ENCODE results near the gene RBM47. TPM values are rescaled to one million over a fixed set of nuclear protein-coding genes. Genes with fewer than 3 reads are reported as not detected.
"Not testable (repeated sequence)": the region's sequence is repeated elsewhere in the genome, so short reads cannot be mapped to it uniquely, and the experiment has no call there.

The RBM47 gene
- total RNA-seq, 1 donor from 2014 or later: 41.1 TPM

DNA sequence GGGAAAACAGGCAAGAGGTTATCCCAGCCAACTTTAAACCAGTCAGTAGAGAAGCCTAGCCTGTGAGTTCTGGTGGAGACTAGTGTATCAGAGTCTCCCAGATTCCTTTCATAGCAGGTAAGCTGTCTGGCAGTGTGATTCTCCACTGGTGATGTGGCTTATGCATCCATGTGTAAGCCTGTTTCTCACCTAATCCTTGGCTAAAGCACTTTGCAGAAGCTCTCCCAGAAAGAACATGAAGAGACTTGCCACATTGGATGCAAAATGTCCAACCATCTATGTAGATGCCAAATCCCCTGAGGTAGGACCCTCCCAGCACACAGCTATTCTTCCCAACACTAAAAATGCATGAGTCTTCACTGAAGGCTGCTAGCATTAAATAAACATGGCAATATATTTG lies 182.8 kb downstream of the RBM47 start:
- DNase-seq (ENCODE audit: low read depth): no peak
- no peaks in the 10 kb centered on the region for H3K27me3 ChIP-seq (ENCODE audit: control insufficient read depth, insufficient read depth, low read length)
- no peaks in the 10 kb centered on the region for H3K36me3 ChIP-seq (ENCODE audit: control insufficient read depth, insufficient read depth, low read length)
- TF ChIP-seq, protein P1, sequence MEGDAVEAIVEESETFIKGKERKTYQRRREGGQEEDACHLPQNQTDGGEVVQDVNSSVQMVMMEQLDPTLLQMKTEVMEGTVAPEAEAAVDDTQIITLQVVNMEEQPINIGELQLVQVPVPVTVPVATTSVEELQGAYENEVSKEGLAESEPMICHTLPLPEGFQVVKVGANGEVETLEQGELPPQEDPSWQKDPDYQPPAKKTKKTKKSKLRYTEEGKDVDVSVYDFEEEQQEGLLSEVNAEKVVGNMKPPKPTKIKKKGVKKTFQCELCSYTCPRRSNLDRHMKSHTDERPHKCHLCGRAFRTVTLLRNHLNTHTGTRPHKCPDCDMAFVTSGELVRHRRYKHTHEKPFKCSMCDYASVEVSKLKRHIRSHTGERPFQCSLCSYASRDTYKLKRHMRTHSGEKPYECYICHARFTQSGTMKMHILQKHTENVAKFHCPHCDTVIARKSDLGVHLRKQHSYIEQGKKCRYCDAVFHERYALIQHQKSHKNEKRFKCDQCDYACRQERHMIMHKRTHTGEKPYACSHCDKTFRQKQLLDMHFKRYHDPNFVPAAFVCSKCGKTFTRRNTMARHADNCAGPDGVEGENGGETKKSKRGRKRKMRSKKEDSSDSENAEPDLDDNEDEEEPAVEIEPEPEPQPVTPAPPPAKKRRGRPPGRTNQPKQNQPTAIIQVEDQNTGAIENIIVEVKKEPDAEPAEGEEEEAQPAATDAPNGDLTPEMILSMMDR (IDR thresholded peaks at IDR 0.05; ENCODE audit: insufficient read depth, low read length, poor library complexity, severe bottlenecking): no peak
- no peak overlapping the region for H3K4me3 ChIP-seq (ENCODE audit: low read depth, low read length)

DNA sequence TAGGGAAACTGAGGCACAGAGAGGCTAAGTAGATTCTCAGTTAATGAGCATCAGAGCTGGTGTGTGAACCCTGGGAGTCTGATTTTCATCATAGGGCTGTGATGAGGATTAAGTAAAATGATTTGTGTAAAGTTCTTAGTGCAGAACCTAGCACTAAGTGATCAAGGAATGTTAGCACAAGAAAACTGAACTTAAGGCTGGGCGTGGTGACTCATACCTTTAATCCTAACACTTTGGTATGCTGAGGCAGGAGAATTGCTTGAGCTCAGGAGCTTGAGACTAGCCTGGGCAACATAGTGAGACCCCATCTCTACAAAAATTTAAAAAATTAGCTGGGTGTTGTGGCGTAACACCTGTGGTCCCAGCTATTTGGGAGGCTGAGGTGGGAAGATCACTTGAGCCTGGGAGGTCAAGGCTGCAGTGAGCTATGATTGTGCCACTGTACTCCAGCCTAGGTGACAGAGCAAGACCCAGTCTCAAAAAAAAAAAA lies 183.4 kb downstream of the RBM47 start:
- H3K36me3 ChIP-seq (ENCODE audit: control insufficient read depth, insufficient read depth, low read length); H3K4me3 ChIP-seq (ENCODE audit: low read depth, low read length); DNase-seq (ENCODE audit: low read depth); H3K27me3 ChIP-seq (ENCODE audit: control insufficient read depth, insufficient read depth, low read length): not testable (repeated sequence)

DNA sequence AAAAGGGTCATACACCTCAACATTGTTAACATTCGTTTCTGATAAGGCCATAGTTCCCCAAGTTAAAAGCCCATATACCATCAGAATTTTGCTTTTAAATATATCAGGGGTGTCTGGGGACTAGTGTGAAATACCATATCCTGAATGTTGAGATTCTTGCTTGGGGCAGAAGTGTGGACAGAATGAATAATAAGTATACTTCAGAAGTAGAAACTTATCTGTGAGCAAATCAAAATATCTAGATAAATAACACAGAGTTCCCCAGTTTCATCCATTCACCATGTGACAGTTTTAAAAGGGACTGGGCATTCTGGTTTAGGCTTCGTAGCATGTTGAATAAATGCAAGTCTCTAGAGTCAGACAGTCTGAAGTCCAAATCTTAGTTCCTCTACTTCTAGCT lies 184.0 kb downstream of the RBM47 start:
- Histone ChIP-seq H3K4me3 (ENCODE audit: low read depth, low read length) (no peak overlapping the region), H3K36me3 (ENCODE audit: control insufficient read depth, insufficient read depth, low read length) (no peaks in the 10 kb centered on the region), H3K27me3 (ENCODE audit: control insufficient read depth, insufficient read depth, low read length) (no peaks in the 10 kb centered on the region)
- no peak for DNase-seq (ENCODE audit: low read depth)
- TF ChIP-seq, protein P1 (IDR thresholded peaks at IDR 0.05; ENCODE audit: insufficient read depth, low read length, poor library complexity, severe bottlenecking): no peak

DNA sequence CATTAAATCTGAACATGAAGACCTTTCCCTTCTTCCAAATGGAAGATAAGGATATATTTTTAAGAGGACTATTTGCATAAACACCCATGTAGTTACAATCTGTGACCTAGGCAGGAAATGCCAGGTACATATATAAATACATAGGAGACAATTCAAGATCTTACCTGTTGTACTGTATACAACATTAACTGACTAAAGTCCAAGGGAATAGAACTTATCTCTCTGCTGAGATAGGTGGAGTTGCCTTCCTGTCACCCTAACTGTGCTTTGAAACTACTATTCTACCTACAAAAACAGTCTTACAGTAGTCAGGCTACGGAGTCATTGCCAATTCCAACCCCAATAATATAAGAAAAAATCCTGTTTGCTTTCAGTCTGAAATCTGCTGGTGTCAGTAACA lies 188.2 kb downstream of the RBM47 start:
- TF ChIP-seq, protein P1 (IDR thresholded peaks at IDR 0.05; ENCODE audit: insufficient read depth, low read length, poor library complexity, severe bottlenecking): no peak
- no peak for DNase-seq (ENCODE audit: low read depth)
- no peak overlapping the region for H3K4me3 ChIP-seq (ENCODE audit: low read depth, low read length)
- no peaks in the 10 kb centered on the region for H3K27me3 ChIP-seq (ENCODE audit: control insufficient read depth, insufficient read depth, low read length)
- H3K36me3 ChIP-seq (ENCODE audit: control insufficient read depth, insufficient read depth, low read length): no peaks in the 10 kb centered on the region

DNA sequence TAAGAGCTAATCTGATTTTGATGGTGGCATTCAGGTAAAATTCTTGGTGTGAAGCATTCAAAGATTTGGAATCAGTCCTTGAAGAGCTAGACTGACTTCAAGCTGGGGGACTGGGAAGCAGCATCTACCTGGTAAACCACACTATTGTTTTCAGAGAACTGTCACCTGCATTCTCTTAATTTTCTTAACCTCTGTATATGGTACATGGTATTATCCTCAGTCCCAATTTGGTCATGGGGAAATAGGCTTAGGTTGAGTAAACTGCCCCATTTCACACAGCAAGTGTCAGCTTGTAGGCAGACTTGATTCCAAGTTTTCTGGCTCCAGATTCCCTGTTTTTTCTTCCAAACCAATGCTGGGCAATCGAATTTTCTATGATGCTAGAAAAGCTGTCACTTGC lies 190.1 kb downstream of the RBM47 start:
- Histone ChIP-seq H3K4me3 (ENCODE audit: low read depth, low read length) (no peak overlapping the region), H3K27me3 (ENCODE audit: control insufficient read depth, insufficient read depth, low read length) (no peaks in the 10 kb centered on the region), H3K36me3 (ENCODE audit: control insufficient read depth, insufficient read depth, low read length) (no peaks in the 10 kb centered on the region)
- DNase-seq (ENCODE audit: low read depth): no peak
- TF ChIP-seq, protein P1 (IDR thresholded peaks at IDR 0.05; ENCODE audit: insufficient read depth, low read length, poor library complexity, severe bottlenecking): no peak

DNA sequence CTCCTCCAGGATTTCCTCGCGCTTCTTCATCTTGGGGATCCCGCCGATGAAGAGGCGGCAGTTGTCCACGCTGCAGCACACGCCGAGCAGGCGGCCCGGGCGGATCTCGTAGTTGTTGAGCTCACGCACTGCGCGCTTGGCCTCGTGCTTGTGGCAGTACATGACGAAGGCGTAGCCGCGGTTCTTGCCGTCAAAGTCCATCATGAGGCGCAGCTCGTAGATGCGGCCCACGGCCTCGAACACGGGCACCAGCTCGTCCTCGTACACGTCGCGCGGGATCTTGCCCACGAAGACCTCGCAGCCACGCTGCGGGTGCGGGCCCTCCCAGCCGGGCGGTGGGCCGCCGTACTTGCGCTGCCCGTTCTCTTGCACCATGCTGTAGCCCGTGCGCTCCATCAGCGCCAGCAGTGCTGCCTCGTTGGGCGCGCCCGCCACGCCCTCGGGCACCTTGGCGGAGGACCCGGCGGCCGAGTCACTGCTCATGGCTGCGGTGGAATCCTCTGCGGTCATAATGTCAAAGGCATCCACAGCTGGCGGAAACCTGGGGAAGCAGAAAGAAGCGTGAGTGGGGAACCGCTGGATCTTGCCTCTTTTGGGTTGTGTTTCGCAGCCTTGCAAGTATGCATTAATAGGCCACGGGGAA lies 191.2 kb downstream of the RBM47 start:
- TF ChIP-seq, protein P1 (IDR thresholded peaks at IDR 0.05; ENCODE audit: insufficient read depth, low read length, poor library complexity, severe bottlenecking): no peak
- no peak for DNase-seq (ENCODE audit: low read depth)
- no peak overlapping the region for H3K4me3 ChIP-seq (ENCODE audit: low read depth, low read length)
- H3K36me3 ChIP-seq (ENCODE audit: control insufficient read depth, insufficient read depth, low read length): no peaks in the 10 kb centered on the region
- H3K27me3 ChIP-seq (ENCODE audit: control insufficient read depth, insufficient read depth, low read length): no peaks in the 10 kb centered on the region

Measured in kidney epithelial cell (primary cell).